Superior temporal gyrus (tissue), 1 donor: ENCODE results near the gene AATF.

Source experiments
- DNase-seq: peaks from one replicate; pipeline ENCODE4 v3.0.0-alpha.2; 2016; ENCODE audit errors: extremely low spot score

AATF gene

GRCh38 chr17:36930583-36930900 lies 18.2 kb upstream of the AATF start:
- DNase-seq, result no peak

- DNase-seq, result no peak
These were observed 17.6 kb upstream of the AATF start for GRCh38 chr17:36931096-36931696.

GRCh38 chr17:36931697-36932382 lies 16.9 kb upstream of the AATF start:
- DNase-seq, result no peak

- no peak for DNase-seq
These were observed 16.4 kb upstream of the AATF start for GRCh38 chr17:36932383-36932693.

- DNase-seq, result no peak
These were observed 15.9 kb upstream of the AATF start for GRCh38 chr17:36932694-36933511.

- DNase-seq, result no peak
These were observed 15.1 kb upstream of the AATF start for GRCh38 chr17:36933512-36934143.

GRCh38 chr17:36934144-36934691 lies 14.5 kb upstream of the AATF start:
- no peak for DNase-seq

GRCh38 chr17:36934692-36935630 lies 13.8 kb upstream of the AATF start:
- DNase-seq, result no peak

GRCh38 chr17:36935671-36936454 lies 12.9 kb upstream of the AATF start:
- DNase-seq, result no peak

- no peak for DNase-seq
These were observed 12.2 kb upstream of the AATF start for GRCh38 chr17:36936455-36937000.

- no peak for DNase-seq
These were observed 11.5 kb upstream of the AATF start, which contains the start of gene LHX1 for GRCh38 chr17:36937001-36937958. Gene LHX1 (plus strand): TSS chr17:36937475. CDS start chr17:36938198, 723 bp downstream.

- DNase-seq, result no peak
These were observed 10.7 kb upstream of the AATF start for GRCh38 chr17:36937959-36938565.

GRCh38 chr17:36938566-36939051 lies 10.1 kb upstream of the AATF start:
- DNase-seq, result no peak

GRCh38 chr17:36939052-36939801 lies 9.5 kb upstream of the AATF start:
- DNase-seq, result no peak

GRCh38 chr17:36939802-36940312 lies 8.9 kb upstream of the AATF start:
- DNase-seq, result no peak

- DNase-seq, result no peak
These were observed 8.2 kb upstream of the AATF start for GRCh38 chr17:36940313-36941264.
